ENCODE results near the gene NRSN2. TPM values are rescaled to one million over a fixed set of nuclear protein-coding genes. Genes with fewer than 3 reads are reported as not detected.

Gene NRSN2
- total RNA-seq, 1 donor from 2014 or later = 5.9 TPM

DNA sequence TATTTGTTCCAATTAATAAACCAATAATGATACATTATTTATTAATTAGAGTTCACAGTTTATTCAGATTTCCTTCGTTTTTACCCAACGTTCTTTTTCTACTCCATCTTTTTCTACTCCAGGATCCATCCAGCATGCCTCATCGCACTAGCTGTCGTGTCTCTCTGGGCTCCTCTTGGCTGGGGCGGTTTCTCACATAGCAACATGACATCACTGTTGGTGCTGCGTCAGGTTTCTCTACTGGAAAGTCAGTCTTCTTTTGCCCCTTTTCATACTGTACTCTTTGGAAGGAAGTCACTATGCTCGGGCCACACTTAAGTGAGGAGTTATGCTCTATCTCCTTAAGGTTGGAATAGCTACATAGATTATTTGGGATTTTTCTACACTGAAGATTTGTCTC lies 35.3 kb upstream of the NRSN2 start:
- intact Hi-C loops (cut with micrococcal nuclease) = no loop called here
- H3K27ac Mint-ChIP-seq = no peak overlapping the region
- no peaks in the 10 kb centered on the region for H3K27me3 Mint-ChIP-seq (ENCODE audit: low read depth)
- no peaks in the 10 kb centered on the region for H3K36me3 Mint-ChIP-seq (ENCODE audit: low read depth)
- no peak overlapping the region for H3K4me3 Mint-ChIP-seq (ENCODE audit: low read depth)
- H3K4me1 Mint-ChIP-seq (ENCODE audit: low read depth) = peaks cover 17% of the 10 kb centered on the region
- DNase-seq (ENCODE audit: low spot score) = no peak
- no peaks in the 10 kb centered on the region for H3K9me3 Mint-ChIP-seq

DNA sequence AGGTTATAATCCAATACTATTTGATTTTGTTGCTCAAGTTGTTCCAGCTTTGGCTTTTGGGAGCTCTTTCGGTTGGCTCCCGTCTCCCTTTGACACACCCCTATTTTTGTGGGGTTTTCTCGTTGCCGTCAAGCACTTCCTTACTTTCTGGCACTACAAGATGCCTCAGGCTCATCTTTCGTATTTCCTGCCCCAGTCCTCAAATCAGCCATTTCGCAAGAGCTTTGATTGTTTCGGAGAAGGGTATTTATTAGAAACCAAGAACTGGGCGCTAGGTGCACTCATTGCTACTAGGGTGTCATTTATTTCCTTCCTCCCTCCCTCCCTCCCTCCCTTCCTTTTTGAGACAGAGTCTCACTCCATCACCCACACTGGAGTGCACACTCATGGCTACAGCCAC lies 34.8 kb upstream of the NRSN2 start:
- Mint-ChIP-seq H3K4me1 (ENCODE audit: low read depth) (peaks cover 17% of the 10 kb centered on the region), H3K36me3 (ENCODE audit: low read depth) (no peaks in the 10 kb centered on the region), H3K27ac (no peak overlapping the region), H3K4me3 (ENCODE audit: low read depth) (no peak overlapping the region), H3K27me3 (ENCODE audit: low read depth) (no peaks in the 10 kb centered on the region), H3K9me3 (no peaks in the 10 kb centered on the region)
- intact Hi-C loops (cut with micrococcal nuclease) = no loop called here
- no peak for DNase-seq (ENCODE audit: low spot score)

DNA sequence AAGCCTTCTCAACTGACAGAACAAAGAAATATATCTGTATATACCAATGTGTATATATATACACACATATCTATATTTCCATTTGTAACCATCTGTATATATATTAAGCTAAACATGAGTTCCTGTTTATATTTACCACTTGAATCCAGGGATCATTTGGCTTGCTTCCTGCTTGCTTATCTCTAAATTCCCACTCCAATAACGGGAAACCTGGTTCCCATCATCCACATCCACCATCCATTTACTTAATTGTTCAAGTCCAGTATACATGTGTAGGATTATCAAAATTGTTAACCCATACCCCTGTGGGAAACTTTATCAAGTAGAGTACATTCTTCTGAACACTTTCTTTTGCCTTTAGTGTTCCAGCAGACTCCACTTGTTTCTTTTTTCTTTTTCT lies 34.0 kb upstream of the NRSN2 start:
- Mint-ChIP-seq H3K36me3 (ENCODE audit: low read depth) (no peaks in the 10 kb centered on the region), H3K4me1 (ENCODE audit: low read depth) (peaks cover 17% of the 10 kb centered on the region), H3K27me3 (ENCODE audit: low read depth) (no peaks in the 10 kb centered on the region), H3K9me3 (no peaks in the 10 kb centered on the region), H3K27ac (no peak overlapping the region), H3K4me3 (ENCODE audit: low read depth) (no peak overlapping the region)
- intact Hi-C loops (cut with micrococcal nuclease) = no loop called here
- no peak for DNase-seq (ENCODE audit: low spot score)

DNA sequence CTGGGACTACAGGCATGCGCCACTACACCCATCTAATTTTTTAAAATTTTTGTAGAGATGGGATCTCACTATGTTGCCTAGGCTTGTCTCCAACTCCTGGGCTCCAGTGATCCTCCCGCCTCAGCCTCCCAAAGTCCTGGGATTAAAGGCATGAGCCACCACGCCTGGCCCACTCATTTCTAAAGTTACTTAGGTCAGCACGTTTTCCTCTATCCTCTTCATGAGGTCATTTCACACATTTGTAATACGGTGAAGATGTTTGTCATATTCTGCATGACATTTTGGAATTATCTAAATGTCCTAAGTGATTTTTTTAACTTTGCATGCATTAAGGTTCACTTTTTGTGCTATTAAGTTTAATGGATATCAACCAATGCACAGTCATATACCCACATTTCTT lies 33.5 kb upstream of the NRSN2 start:
- H3K27ac Mint-ChIP-seq = no peak overlapping the region
- DNase-seq (ENCODE audit: low spot score) = no peak
- H3K36me3 Mint-ChIP-seq (ENCODE audit: low read depth) = no peaks in the 10 kb centered on the region
- H3K4me1 Mint-ChIP-seq (ENCODE audit: low read depth) = peaks cover 17% of the 10 kb centered on the region
- intact Hi-C loops (cut with micrococcal nuclease) = no loop called here
- H3K9me3 Mint-ChIP-seq = no peaks in the 10 kb centered on the region
- H3K27me3 Mint-ChIP-seq (ENCODE audit: low read depth) = no peaks in the 10 kb centered on the region
- H3K4me3 Mint-ChIP-seq (ENCODE audit: low read depth) = no peak overlapping the region

DNA sequence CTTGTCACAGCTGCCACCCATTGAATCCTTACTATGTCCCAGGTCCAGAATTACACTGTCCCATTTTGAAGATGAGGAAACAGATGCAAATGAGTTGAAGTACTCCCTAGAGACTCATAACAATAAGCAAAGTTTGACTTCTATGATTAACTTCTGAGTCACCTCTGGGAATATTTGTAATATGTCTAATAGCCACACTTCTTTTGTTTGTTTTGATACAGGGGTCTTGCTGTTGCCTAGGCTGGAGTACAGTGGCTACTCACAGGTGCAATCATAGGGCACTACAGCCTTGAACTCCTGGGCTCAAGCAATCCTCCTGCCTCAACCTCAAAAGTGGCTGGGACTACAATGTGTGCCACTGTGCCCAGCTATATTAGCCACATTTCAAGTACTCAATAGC lies 33.0 kb upstream of the NRSN2 start:
- Mint-ChIP-seq H3K4me1 (ENCODE audit: low read depth) (peaks cover 17% of the 10 kb centered on the region), H3K9me3 (no peaks in the 10 kb centered on the region), H3K27ac (no peak overlapping the region), H3K36me3 (ENCODE audit: low read depth) (no peaks in the 10 kb centered on the region), H3K4me3 (ENCODE audit: low read depth) (no peak overlapping the region), H3K27me3 (ENCODE audit: low read depth) (no peaks in the 10 kb centered on the region)
- intact Hi-C loops (cut with micrococcal nuclease) = no loop called here
- DNase-seq (ENCODE audit: low spot score) = no peak

DNA sequence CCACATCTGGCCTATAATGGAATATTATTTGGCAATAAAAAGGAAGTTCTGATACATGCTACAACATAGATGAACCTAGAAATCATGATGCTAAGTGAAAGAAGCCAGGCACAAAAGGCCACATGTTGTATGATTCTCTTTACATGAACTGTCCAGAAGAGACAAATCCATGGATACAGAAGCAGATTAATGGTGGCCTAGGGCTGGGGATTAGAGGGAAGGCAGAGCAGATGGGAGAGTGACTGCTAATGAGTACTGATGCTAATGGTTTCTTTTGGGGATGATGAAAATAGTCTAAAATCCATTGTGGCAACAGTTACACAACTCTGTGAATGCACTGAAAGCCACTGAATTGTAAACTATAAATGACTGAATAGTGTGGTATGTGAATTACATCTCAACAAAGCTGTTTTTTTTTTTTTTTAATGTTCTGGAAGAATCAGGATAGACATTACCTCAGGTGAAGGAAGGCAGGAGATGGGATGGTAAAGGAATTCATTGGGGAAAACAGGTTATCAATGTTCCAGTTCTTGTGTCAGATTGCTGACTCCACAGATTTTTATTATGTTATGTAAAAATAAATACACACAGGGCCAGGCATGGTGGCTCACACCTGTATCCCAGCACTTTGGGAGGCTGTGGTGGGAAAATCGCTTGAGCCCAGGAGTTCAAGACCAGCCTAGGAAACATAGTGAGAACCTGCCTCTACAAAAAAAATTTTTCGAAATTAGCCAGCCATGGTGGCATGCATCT lies 30.4 kb upstream of the NRSN2 start:
- Mint-ChIP-seq H3K27me3 (ENCODE audit: low read depth) (no peaks in the 10 kb centered on the region), H3K4me1 (ENCODE audit: low read depth) (peaks cover 6% of the 10 kb centered on the region), H3K36me3 (ENCODE audit: low read depth) (no peaks in the 10 kb centered on the region), H3K9me3 (no peaks in the 10 kb centered on the region), H3K4me3 (ENCODE audit: low read depth) (no peak overlapping the region), H3K27ac (no peak overlapping the region)
- intact Hi-C loops (cut with micrococcal nuclease) = no loop called here
- DNase-seq (ENCODE audit: low spot score) = no peak

DNA sequence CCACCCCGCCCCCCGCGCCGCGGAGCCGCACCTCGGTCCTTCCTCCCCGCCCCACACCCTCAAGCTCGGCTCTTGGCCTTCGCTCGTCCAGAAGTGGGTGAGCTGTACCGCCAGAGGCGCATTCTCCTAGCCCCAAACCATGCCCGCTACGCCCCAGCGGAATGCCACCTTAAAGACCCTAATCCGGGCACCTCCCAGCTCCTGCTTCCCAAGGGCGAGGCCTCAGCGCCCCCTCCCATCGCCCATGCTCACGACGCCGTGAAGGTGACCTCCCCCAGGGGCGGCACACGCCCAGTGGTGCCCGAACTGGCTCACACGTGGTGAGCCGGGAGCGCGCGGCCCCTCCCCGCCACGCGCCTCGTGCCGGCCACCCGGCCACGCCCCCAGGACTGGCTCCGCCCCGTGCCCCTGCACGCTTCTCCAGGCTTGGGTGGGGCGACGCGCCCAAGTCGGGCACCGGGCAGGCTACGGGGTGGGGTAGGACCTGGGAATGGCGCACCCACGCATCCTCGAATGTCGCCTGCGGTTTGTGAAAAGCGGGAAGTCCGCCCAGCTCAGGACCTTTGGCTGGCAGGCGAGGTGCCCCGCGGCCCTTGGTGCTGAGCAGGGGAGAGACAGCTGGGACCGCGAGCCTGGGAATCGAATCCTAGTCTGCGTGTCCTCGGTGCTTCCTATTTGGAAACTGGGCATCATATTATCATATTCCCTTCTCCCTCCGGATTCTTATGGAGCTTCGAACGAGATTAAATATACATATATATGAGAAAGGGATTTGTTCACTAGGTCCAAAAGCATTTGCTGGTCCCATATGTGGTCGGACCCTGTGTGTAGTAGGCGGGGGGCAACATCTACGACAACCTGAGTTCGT lies 22.5 kb upstream of the NRSN2 start:
- H3K27me3 Mint-ChIP-seq (ENCODE audit: low read depth) = no peaks in the 10 kb centered on the region
- intact Hi-C loops (cut with micrococcal nuclease) = loop anchor here (1.0 kb wide), 2 partner anchors 14 to 27 kb away; partner anchors contain the start of gene ZCCHC3
- peaks cover 14% of the 10 kb centered on the region for H3K4me1 Mint-ChIP-seq (ENCODE audit: low read depth)
- DNase-seq (ENCODE audit: low spot score) = peak; percentile 88
- H3K9me3 Mint-ChIP-seq = no peaks in the 10 kb centered on the region
- peak overlapping the region; percentile 86 for H3K4me3 Mint-ChIP-seq (ENCODE audit: low read depth)
- peak overlapping the region; percentile 84 for H3K27ac Mint-ChIP-seq
- peaks cover 5% of the 10 kb centered on the region for H3K36me3 Mint-ChIP-seq (ENCODE audit: low read depth)

DNA sequence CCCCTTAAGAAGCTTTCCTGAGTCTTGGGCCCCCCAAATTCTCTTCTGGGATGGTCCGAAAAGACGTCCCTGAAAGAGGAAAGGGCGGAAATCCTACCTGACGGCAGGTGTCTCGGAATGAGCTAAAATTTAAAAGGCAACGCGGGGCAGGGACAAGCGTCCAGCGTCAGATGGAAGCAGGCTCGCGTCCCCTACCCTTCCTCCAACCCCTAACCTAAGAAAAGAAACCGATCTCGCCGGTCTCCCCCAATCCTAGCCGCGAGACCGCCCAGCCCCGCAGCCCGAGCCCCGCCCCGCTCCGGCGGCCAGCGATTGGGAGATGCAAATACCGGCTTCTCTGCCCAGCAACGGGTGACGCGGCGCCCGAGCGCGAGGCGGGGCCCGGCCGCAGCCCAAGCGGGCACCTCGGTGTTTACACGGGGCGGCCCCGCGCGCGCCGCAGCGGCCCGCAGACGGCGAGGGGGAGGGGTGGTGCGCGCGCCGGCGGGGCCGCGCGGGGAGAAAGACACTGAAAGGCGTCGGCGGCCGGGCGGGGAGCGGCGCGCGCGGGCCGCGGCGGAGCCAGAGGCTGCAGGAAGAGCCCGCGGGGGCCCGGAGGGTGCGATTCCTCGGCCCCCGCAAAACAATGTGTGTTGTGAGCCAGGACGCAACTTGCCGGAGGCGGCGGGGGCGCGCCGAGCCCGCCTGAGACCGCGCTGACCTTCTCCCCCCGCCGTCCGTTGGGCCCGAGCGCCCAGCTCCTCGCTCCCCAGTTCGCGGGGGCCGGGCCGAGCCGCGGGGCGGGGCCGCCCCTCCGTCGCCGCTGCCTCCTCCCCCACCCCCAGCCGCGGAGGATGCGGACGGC lies 21.6 kb upstream of the NRSN2 start, which contains the start of gene SOX12:
TSS of gene SOX12 (plus strand) at position 508 of the 844 bp plus-strand sequence. CDS start 373 bp downstream, outside the sequence.
- H3K4me3 Mint-ChIP-seq (ENCODE audit: low read depth) = peak within 1 kb of the TSS; percentile 86
- peaks cover 5% of the 10 kb centered on the region for H3K36me3 Mint-ChIP-seq (ENCODE audit: low read depth)
- intact Hi-C loops (cut with micrococcal nuclease) = no loop called here
- H3K9me3 Mint-ChIP-seq = no peaks in the 10 kb centered on the region
- peak within 1 kb of the TSS; percentile 85 for H3K27ac Mint-ChIP-seq
- peak; percentile 96 for DNase-seq (ENCODE audit: low spot score)
- H3K4me1 Mint-ChIP-seq (ENCODE audit: low read depth) = peaks cover 18% of the 10 kb centered on the region
- no peaks in the 10 kb centered on the region for H3K27me3 Mint-ChIP-seq (ENCODE audit: low read depth)

DNA sequence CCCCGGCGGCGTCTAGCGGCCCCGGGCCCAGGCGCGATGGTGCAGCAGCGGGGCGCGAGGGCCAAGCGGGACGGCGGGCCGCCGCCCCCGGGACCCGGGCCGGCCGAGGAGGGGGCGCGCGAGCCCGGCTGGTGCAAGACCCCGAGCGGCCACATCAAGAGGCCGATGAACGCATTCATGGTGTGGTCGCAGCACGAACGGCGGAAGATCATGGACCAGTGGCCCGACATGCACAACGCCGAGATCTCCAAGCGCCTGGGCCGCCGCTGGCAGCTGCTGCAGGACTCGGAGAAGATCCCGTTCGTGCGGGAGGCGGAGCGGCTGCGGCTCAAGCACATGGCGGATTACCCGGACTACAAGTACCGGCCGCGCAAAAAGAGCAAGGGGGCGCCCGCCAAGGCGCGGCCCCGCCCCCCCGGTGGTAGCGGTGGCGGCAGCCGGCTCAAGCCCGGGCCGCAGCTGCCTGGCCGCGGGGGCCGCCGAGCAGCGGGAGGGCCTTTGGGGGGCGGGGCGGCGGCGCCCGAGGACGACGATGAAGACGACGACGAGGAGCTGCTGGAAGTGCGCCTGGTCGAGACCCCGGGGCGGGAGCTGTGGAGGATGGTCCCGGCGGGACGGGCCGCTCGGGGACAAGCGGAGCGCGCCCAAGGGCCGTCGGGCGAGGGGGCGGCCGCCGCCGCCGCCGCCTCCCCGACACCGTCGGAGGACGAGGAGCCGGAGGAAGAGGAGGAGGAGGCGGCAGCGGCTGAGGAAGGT lies 20.8 kb upstream of the NRSN2 start:
- no peaks in the 10 kb centered on the region for H3K9me3 Mint-ChIP-seq
- peak; percentile 48 for DNase-seq (ENCODE audit: low spot score)
- peak overlapping the region; percentile 81 for H3K4me3 Mint-ChIP-seq (ENCODE audit: low read depth)
- no peaks in the 10 kb centered on the region for H3K27me3 Mint-ChIP-seq (ENCODE audit: low read depth)
- intact Hi-C loops (cut with micrococcal nuclease) = loop anchor here (2.0 kb wide), 1 partner anchor 21 kb away; the partner anchor contains the start of gene NRSN2
- H3K27ac Mint-ChIP-seq = peak overlapping the region; percentile 85
- peaks cover 5% of the 10 kb centered on the region for H3K36me3 Mint-ChIP-seq (ENCODE audit: low read depth)
- peaks cover 23% of the 10 kb centered on the region for H3K4me1 Mint-ChIP-seq (ENCODE audit: low read depth)

DNA sequence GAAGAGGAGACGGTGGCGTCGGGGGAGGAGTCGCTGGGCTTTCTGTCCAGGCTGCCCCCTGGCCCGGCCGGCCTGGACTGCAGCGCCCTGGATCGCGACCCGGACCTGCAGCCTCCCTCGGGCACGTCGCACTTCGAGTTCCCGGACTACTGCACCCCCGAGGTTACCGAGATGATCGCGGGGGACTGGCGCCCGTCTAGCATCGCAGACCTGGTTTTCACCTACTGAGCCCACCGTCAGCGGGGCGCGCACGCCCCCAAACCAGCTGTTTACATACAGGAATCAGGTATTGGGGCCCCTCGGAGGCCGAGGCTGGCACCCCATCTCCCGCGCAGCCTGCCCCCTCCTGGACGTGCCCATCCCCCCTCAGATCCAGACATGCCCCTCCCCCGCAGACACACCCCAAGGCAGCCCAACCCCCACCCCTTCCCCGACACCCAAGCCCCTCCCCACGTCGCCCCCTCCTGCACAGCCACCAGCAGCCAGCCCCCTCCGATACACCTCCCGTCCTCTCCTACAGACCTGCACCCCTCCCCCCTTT lies 20.2 kb upstream of the NRSN2 start:
- H3K4me3 Mint-ChIP-seq (ENCODE audit: low read depth) = peak overlapping the region; percentile 79
- intact Hi-C loops (cut with micrococcal nuclease) = loop anchor here (1.0 to 2.0 kb wide), 2 partner anchors 20 to 36 kb away; partner anchors contain the start of genes C20orf96 and NRSN2
- H3K27me3 Mint-ChIP-seq (ENCODE audit: low read depth) = no peaks in the 10 kb centered on the region
- H3K36me3 Mint-ChIP-seq (ENCODE audit: low read depth) = peaks cover 5% of the 10 kb centered on the region
- no peaks in the 10 kb centered on the region for H3K9me3 Mint-ChIP-seq
- DNase-seq (ENCODE audit: low spot score) = no peak
- H3K4me1 Mint-ChIP-seq (ENCODE audit: low read depth) = peaks cover 23% of the 10 kb centered on the region
- peak overlapping the region; percentile 67 for H3K27ac Mint-ChIP-seq

DNA sequence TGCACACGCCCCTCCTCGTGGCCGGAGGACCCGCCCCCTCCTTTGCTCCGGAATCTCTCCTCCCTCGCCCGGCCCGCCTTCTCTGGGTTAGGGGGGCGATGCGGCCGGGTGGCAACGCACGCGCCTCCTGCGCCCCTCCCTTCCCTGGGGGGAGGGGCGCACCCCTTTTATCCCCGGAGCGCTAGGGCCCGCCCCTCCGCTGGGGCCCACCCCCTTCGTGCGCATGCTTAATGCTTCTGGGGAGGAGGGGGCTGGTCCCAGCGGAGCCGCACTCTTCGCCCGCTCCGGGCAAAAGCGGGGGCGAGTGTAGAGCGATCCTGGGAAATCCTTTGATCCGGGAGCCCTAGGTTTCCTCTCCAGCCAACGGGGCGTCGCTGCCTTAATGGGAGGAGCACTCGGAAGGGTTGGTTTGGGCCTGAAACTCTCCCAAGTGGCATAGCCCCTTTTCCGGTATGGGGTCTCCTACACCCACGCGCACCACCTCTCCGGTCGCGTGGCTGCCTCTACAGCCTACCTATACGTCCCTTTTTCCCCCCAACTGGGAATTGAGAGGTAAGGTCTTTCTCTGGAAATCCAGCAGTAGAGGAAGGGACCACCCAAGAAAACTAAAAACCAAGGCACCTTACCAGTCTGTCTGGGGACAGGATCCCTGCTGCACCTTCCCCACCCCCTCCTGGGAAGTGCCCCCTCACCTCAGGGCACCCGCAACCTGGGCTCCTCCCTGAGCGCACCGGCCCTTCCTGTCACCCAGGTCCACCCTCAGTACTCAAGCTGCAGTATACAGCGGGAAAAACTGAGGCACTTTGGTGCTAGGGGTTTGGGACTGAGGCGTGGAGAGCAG lies 19.5 kb upstream of the NRSN2 start:
- H3K27me3 Mint-ChIP-seq (ENCODE audit: low read depth) = no peaks in the 10 kb centered on the region
- peak overlapping the region; percentile 79 for H3K4me3 Mint-ChIP-seq (ENCODE audit: low read depth)
- peak; percentile 71 for DNase-seq (ENCODE audit: low spot score)
- H3K9me3 Mint-ChIP-seq = no peaks in the 10 kb centered on the region
- H3K27ac Mint-ChIP-seq = peak overlapping the region; percentile 17
- intact Hi-C loops (cut with micrococcal nuclease) = loop anchor here (1.0 to 2.0 kb wide), 2 partner anchors 19 to 37 kb away; partner anchors contain the start of genes C20orf96 and NRSN2
- H3K36me3 Mint-ChIP-seq (ENCODE audit: low read depth) = peaks cover 5% of the 10 kb centered on the region
- H3K4me1 Mint-ChIP-seq (ENCODE audit: low read depth) = peaks cover 23% of the 10 kb centered on the region

Data from activated T-helper 2 cell treated with anti-CD3 and anti-CD28 coated beads, Interferon-gamma antibody, Interleukin-2, Interleukin-4, amounts not matched to agents 10 μg/mL and 5 μg/mL and 100 μg/mL, durations not matched to agents 14 hours and 24 hours and 36 hours (primary cell).